Muscle layer of colon (tissue), 2 donors: ENCODE data around the gene MEIKIN.

Source experiments
- H3K27ac ChIP-seq: one replicate; pipeline ENCODE4 v1.7.0; 2013; ENCODE audit warnings: low read depth, mild to moderate bottlenecking, low read length, moderate library complexity
- H3K27me3 ChIP-seq, 2 donors: one replicate each; pipeline ENCODE4 v1.7.0; 2013; ENCODE audit warnings: low read length in 2 of 2, mild to moderate bottlenecking in 2 of 2; ENCODE audit not compliant: insufficient read depth in 2 of 2, control insufficient read depth in 1 of 2
- H3K36me3 ChIP-seq: one replicate; pipeline ENCODE4 v1.7.0; 2013; ENCODE audit warnings: mild to moderate bottlenecking, low read length; ENCODE audit not compliant: insufficient read depth
- H3K4me1 ChIP-seq: one replicate; pipeline ENCODE4 v1.7.0; 2013; ENCODE audit warnings: mild to moderate bottlenecking, low read length; ENCODE audit not compliant: insufficient read depth
- H3K4me3 ChIP-seq, 2 donors: one replicate each; pipeline ENCODE4 v1.7.0; 2013; ENCODE audit warnings: low read length in 2 of 2, low read depth in 1 of 2, mild to moderate bottlenecking in 1 of 2, moderate library complexity in 1 of 2
- H3K9ac ChIP-seq: one replicate; pipeline ENCODE4 v1.7.0; 2013; ENCODE audit warnings: low read length
- H3K9me3 ChIP-seq: one replicate; pipeline ENCODE4 v1.7.0; 2013; ENCODE audit warnings: mild to moderate bottlenecking, low read length
- donor health status: abdominal sarcoma.
- donor health status: Adenocarcinoma of cecum.

Gene MEIKIN

GRCh38 chr5:131795228-131795627, 150.2 kb downstream of the MEIKIN start:
- H3K27ac ChIP-seq, result no peak overlapping the region
- no peaks in the 10 kb centered on the region for H3K9me3 ChIP-seq
- no peaks in the 10 kb centered on the region for H3K36me3 ChIP-seq
- peak overlapping the region; percentile 36 for H3K9ac ChIP-seq
- no peaks in the 10 kb centered on the region for H3K27me3 ChIP-seq
- H3K4me1 ChIP-seq, result peaks cover 20% of the 10 kb centered on the region
- H3K4me3 ChIP-seq, result peak overlapping the region in 1 of 2 donors; percentile 93

- Histone ChIP-seq H3K36me3 (no peaks in the 10 kb centered on the region), H3K27ac (no peak overlapping the region), H3K4me3 (no peak overlapping the region), H3K27me3 (no peaks in the 10 kb centered on the region), H3K4me1 (peaks cover 26% of the 10 kb centered on the region), H3K9me3 (no peaks in the 10 kb centered on the region), H3K9ac (peak overlapping the region; percentile 36)
These were observed 150.9 kb downstream of the MEIKIN start for GRCh38 chr5:131794586-131794985.

GRCh38 chr5:131792896-131793295, 152.6 kb downstream of the MEIKIN start:
- Histone ChIP-seq H3K36me3 (no peaks in the 10 kb centered on the region), H3K4me1 (peaks cover 26% of the 10 kb centered on the region), H3K4me3 (no peak overlapping the region), H3K27me3 (no peaks in the 10 kb centered on the region), H3K9me3 (no peaks in the 10 kb centered on the region), H3K27ac (no peak overlapping the region), H3K9ac (no peak overlapping the region)

GRCh38 chr5:131791866-131792265, 153.6 kb downstream of the MEIKIN start:
- Histone ChIP-seq H3K4me1 (peaks cover 32% of the 10 kb centered on the region), H3K36me3 (no peaks in the 10 kb centered on the region), H3K9ac (no peak overlapping the region), H3K9me3 (no peaks in the 10 kb centered on the region), H3K27ac (no peak overlapping the region), H3K27me3 (no peaks in the 10 kb centered on the region), H3K4me3 (no peak overlapping the region)

- Histone ChIP-seq H3K4me1 (peaks cover 39% of the 10 kb centered on the region), H3K9me3 (no peaks in the 10 kb centered on the region), H3K36me3 (no peaks in the 10 kb centered on the region), H3K4me3 (no peak overlapping the region), H3K9ac (no peak overlapping the region), H3K27me3 (no peaks in the 10 kb centered on the region), H3K27ac (no peak overlapping the region)
These were observed 154.9 kb downstream of the MEIKIN start for GRCh38 chr5:131790550-131790949.

- H3K27ac ChIP-seq, result no peak overlapping the region
- H3K4me3 ChIP-seq, result no peak overlapping the region
- H3K4me1 ChIP-seq, result peaks cover 32% of the 10 kb centered on the region
- no peaks in the 10 kb centered on the region for H3K36me3 ChIP-seq
- H3K27me3 ChIP-seq, result no peaks in the 10 kb centered on the region
- H3K9ac ChIP-seq, result no peak overlapping the region
- H3K9me3 ChIP-seq, result no peaks in the 10 kb centered on the region
These were observed 155.7 kb downstream of the MEIKIN start for GRCh38 chr5:131789765-131790164.

GRCh38 chr5:131787736-131788135, 157.7 kb downstream of the MEIKIN start:
- peaks cover 26% of the 10 kb centered on the region for H3K4me1 ChIP-seq
- no peaks in the 10 kb centered on the region for H3K36me3 ChIP-seq
- H3K27me3 ChIP-seq, result no peaks in the 10 kb centered on the region
- H3K9ac ChIP-seq, result no peak overlapping the region
- no peak overlapping the region for H3K4me3 ChIP-seq
- H3K27ac ChIP-seq, result no peak overlapping the region
- no peaks in the 10 kb centered on the region for H3K9me3 ChIP-seq

- Histone ChIP-seq H3K4me1 (peaks cover 26% of the 10 kb centered on the region), H3K9me3 (no peaks in the 10 kb centered on the region), H3K27me3 (no peaks in the 10 kb centered on the region), H3K9ac (no peak overlapping the region), H3K27ac (no peak overlapping the region), H3K4me3 (no peak overlapping the region), H3K36me3 (no peaks in the 10 kb centered on the region)
These were observed 158.4 kb downstream of the MEIKIN start for GRCh38 chr5:131786900-131787692.

GRCh38 chr5:131786036-131786435, 159.4 kb downstream of the MEIKIN start:
- no peak overlapping the region for H3K4me3 ChIP-seq
- H3K27ac ChIP-seq, result no peak overlapping the region
- no peaks in the 10 kb centered on the region for H3K27me3 ChIP-seq
- H3K4me1 ChIP-seq, result peaks cover 26% of the 10 kb centered on the region
- no peaks in the 10 kb centered on the region for H3K9me3 ChIP-seq
- H3K9ac ChIP-seq, result no peak overlapping the region
- no peaks in the 10 kb centered on the region for H3K36me3 ChIP-seq

GRCh38 chr5:131783874-131784273, 161.6 kb downstream of the MEIKIN start:
- Histone ChIP-seq H3K27ac (no peak overlapping the region), H3K9ac (no peak overlapping the region), H3K27me3 (no peaks in the 10 kb centered on the region), H3K36me3 (no peaks in the 10 kb centered on the region), H3K4me1 (peaks cover 18% of the 10 kb centered on the region), H3K4me3 (no peak overlapping the region), H3K9me3 (no peaks in the 10 kb centered on the region)

GRCh38 chr5:131783357-131783756, 162.1 kb downstream of the MEIKIN start:
- Histone ChIP-seq H3K4me1 (peaks cover 18% of the 10 kb centered on the region), H3K36me3 (no peaks in the 10 kb centered on the region), H3K27me3 (no peaks in the 10 kb centered on the region), H3K9me3 (no peaks in the 10 kb centered on the region), H3K4me3 (no peak overlapping the region), H3K27ac (no peak overlapping the region), H3K9ac (no peak overlapping the region)

- H3K4me3 ChIP-seq, result no peak overlapping the region
- H3K4me1 ChIP-seq, result peaks cover 18% of the 10 kb centered on the region
- H3K9me3 ChIP-seq, result no peaks in the 10 kb centered on the region
- H3K27me3 ChIP-seq, result no peaks in the 10 kb centered on the region
- no peak overlapping the region for H3K27ac ChIP-seq
- no peaks in the 10 kb centered on the region for H3K36me3 ChIP-seq
- H3K9ac ChIP-seq, result no peak overlapping the region
These were observed 162.7 kb downstream of the MEIKIN start for GRCh38 chr5:131782717-131783116.
